Psoas muscle (tissue), 8 donors: ENCODE data around the gene NADSYN1. TPM values are rescaled to one million over a fixed set of nuclear protein-coding genes. Genes with fewer than 3 reads are reported as not detected.
A peak's percentile ranks its signal among the peaks of the same experiment; 100 is the strongest.

Source experiments
- ATAC-seq, 4 donors: fragments of 200-7000 bp; cut with Tn5 transposase; one replicate each; pipeline ENCODE4 v1.9.1; 2020; ENCODE audit warnings: moderate library complexity in 3 of 4, mild to moderate bottlenecking in 2 of 4
- DNase-seq, 2 donors: peaks; one replicate each; pipeline ENCODE4 v3.0.0-alpha.2; 2020
- H3K27ac ChIP-seq: fragments of 200-600 bp; one replicate; pipeline ENCODE4 v1.8.0; 2022
- H3K27me3 ChIP-seq, 3 donors: fragments of 200-600 bp in 1 of 3; one replicate each; pipeline versions ENCODE4 v1.6.1 to v1.8.0; 2013 to 2022; ENCODE audit warnings: low read length in 2 of 3, mild to moderate bottlenecking in 2 of 3, moderate library complexity in 1 of 3; ENCODE audit not compliant: insufficient read depth in 3 of 3
- H3K36me3 ChIP-seq, 2 donors: fragments of 200-600 bp in 1 of 2; one replicate each; pipeline versions ENCODE4 v1.6.1 to v1.8.0; 2013 to 2022; ENCODE audit warnings: low read depth in 1 of 2, mild to moderate bottlenecking in 1 of 2, moderate library complexity in 1 of 2; ENCODE audit not compliant: insufficient read depth in 1 of 2
- H3K4me1 ChIP-seq: fragments of 200-600 bp; one replicate; pipeline ENCODE4 v1.8.0; 2022
- H3K4me3 ChIP-seq: fragments of 200-600 bp; one replicate; pipeline ENCODE4 v1.8.0; 2022; ENCODE audit warnings: mild to moderate bottlenecking
- H3K9me3 ChIP-seq: fragments of 200-600 bp; one replicate; pipeline ENCODE4 v1.8.0; 2022
- WGBS, 3 donors: extraction: QIAGEN DNeasy Blood & Tissue Kit; methylation state at CpG; one replicate each; pipeline versions ENCODE4 v1.1.6 to v1.1.7; 2013; 5-methylcytosine and 5-hydroxymethylcytosine counted together
- intact Hi-C, 2 donors: fragments of 100-400 bp; cut with DNase I; formaldehyde crosslinking; loops; one replicate each; pipeline versions ENCODE4 v1.11.0 to v1.14.2; 2022
- polyA plus RNA-seq, 3 donors: library from polyadenylated mRNA; stranded (reverse); fragments of 200-250 nt; gene quantifications; one replicate each; pipeline ENCODE4 v1.2.3, GENCODE V29; 2013
- total RNA-seq, 4 donors: library from RNA; stranded (reverse); fragmentation: NEBNext Ultra II Directional in 2 of 4; extraction: Animal tissue kit (Norgen Biotek cat#: 25700) in 2 of 4; gene quantifications; one replicate each; pipeline versions ENCODE4 v1.2.1 to v1.2.4, GENCODE V29; 2021 to 2023
- TF ChIP-seq, protein P1 (sequence below): fragments of 200-600 bp; IDR thresholded peaks from one replicate; pipeline ENCODE4 v1.8.0; 2022; ENCODE audit warnings: antibody characterized with exemption
- donor health status: healthy with polysubstance abuse.
- donor health status: DM: no; HTN: no; CAD: no; lungs with moderate emphysema.
- donor health status: Bipolar disorder and iron deficiency.
- donor health status: healthy.
- donor health status: DM: yes; HTN: yes; CAD: no.
- donor health status: DM: no; HTN: no; CAD: no.
- donor health status: DM: no; HTN: no; CAD: no.
- donor health status: DM: yes; HTN: yes; CAD: no.

Gene NADSYN1
- total and polyA plus RNA-seq, 7 donors, result 7.8 to 19.3 (median 13.0) TPM

DNA sequence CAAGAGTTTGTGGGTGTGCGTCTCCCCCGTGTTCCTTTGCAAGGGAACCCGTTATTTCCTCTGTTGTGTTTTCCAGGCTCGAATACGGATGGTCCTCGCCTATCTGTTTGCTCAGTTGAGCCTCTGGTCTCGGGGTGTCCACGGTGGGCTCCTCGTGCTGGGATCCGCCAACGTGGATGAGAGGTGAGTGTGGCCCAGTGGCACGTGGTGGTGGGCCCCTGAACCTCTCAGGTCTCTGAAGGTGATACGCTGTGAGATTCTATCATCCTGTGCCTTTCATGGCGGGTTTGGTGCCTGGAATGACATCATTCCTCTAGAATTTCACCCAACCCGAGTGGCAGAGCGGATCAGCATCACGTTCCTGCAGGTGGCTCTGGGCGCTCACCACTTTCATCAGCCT lies 32.5 kb downstream of the NADSYN1 start:
- H3K4me1 ChIP-seq, result no peaks in the 10 kb centered on the region
- TF ChIP-seq, protein P1, sequence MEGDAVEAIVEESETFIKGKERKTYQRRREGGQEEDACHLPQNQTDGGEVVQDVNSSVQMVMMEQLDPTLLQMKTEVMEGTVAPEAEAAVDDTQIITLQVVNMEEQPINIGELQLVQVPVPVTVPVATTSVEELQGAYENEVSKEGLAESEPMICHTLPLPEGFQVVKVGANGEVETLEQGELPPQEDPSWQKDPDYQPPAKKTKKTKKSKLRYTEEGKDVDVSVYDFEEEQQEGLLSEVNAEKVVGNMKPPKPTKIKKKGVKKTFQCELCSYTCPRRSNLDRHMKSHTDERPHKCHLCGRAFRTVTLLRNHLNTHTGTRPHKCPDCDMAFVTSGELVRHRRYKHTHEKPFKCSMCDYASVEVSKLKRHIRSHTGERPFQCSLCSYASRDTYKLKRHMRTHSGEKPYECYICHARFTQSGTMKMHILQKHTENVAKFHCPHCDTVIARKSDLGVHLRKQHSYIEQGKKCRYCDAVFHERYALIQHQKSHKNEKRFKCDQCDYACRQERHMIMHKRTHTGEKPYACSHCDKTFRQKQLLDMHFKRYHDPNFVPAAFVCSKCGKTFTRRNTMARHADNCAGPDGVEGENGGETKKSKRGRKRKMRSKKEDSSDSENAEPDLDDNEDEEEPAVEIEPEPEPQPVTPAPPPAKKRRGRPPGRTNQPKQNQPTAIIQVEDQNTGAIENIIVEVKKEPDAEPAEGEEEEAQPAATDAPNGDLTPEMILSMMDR, result no peak
- WGBS, 3 donors, result 94 to 95% (median 94%) methylated on average over 18 of the region's 18 CpGs
- peaks cover 0 to 72% of the 10 kb centered on the region in 2 donors for H3K36me3 ChIP-seq
- no peak for ATAC-seq
- no peak overlapping the region for H3K27ac ChIP-seq
- H3K9me3 ChIP-seq, result no peaks in the 10 kb centered on the region
- DNase-seq, result no peak
- no peaks in the 10 kb centered on the region for H3K27me3 ChIP-seq
- intact Hi-C loops, result no loop called here
- no peak overlapping the region for H3K4me3 ChIP-seq

DNA sequence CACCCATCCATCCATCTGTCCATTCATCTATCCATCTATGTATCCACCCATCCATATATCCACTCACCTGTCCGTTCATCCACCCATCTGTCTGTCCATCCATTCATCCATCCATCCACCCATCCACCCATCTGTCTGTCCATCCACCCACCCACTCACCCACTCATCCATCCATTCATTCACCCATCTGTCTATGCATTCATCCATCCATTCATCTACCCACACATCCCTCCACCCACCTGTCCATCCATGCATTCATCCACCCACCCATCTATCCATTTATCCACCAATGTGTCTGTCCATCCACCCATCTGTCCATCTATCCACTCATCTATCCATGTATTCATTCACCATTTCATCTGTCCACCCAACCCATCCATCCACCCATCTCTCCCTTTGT lies 33.3 kb downstream of the NADSYN1 start:
- H3K36me3 ChIP-seq, result peaks cover 0 to 72% of the 10 kb centered on the region in 2 donors
- H3K27me3 ChIP-seq, result no peaks in the 10 kb centered on the region
- no peak overlapping the region for H3K27ac ChIP-seq
- H3K4me3 ChIP-seq, result no peak overlapping the region
- no peaks in the 10 kb centered on the region for H3K4me1 ChIP-seq
- WGBS, 3 donors, result 86 to 100% (median 96%) methylated on average over 1 of the region's 1 CpG
- no peaks in the 10 kb centered on the region for H3K9me3 ChIP-seq
- intact Hi-C loops, result no loop called here
- TF ChIP-seq, protein P1, result no peak
- DNase-seq (no peak), ATAC-seq (no peak)

- H3K36me3 ChIP-seq, result peaks cover 0 to 76% of the 10 kb centered on the region in 2 donors
- H3K27ac ChIP-seq, result no peak overlapping the region
These were observed 35.8 kb downstream of the NADSYN1 start for GRCh38 chr11:71488681-71489270.

GRCh38 chr11:71489311-71490043 lies 36.5 kb downstream of the NADSYN1 start:
- intact Hi-C loops, result no loop called here
- Histone ChIP-seq H3K4me3 (no peak overlapping the region), H3K4me1 (no peaks in the 10 kb centered on the region), H3K36me3 (peaks cover 0 to 75% of the 10 kb centered on the region in 2 donors), H3K27ac (no peak overlapping the region), H3K27me3 (no peaks in the 10 kb centered on the region), H3K9me3 (no peaks in the 10 kb centered on the region)
- DNase-seq (no peak), ATAC-seq (peak in 1 of 4 donors; percentile 35)
- 71 to 82% (median 78%) methylated on average over 15 of the region's 15 CpGs for WGBS, 3 donors
- TF ChIP-seq, protein P1, result no peak

More at GRCh38 chr11:71488681-71489270, 35.8 kb downstream of the NADSYN1 start:
- H3K4me1 ChIP-seq, result no peaks in the 10 kb centered on the region
- TF ChIP-seq, protein P1, result no peak
- no peak overlapping the region for H3K4me3 ChIP-seq
- H3K27me3 ChIP-seq, result no peaks in the 10 kb centered on the region
- ATAC-seq (no peak), DNase-seq (no peak)
- intact Hi-C loops, result no loop called here
- WGBS, 3 donors, result 71 to 84% (median 79%) methylated on average over 6 of the region's 6 CpGs
- H3K9me3 ChIP-seq, result no peaks in the 10 kb centered on the region
